Measurements from ENCODE around the gene PDE4DIP.
"Not testable (repeated sequence)": the region's sequence is repeated elsewhere in the genome, so short reads cannot be mapped to it uniquely, and the experiment has no call there.

The PDE4DIP gene

DNA sequence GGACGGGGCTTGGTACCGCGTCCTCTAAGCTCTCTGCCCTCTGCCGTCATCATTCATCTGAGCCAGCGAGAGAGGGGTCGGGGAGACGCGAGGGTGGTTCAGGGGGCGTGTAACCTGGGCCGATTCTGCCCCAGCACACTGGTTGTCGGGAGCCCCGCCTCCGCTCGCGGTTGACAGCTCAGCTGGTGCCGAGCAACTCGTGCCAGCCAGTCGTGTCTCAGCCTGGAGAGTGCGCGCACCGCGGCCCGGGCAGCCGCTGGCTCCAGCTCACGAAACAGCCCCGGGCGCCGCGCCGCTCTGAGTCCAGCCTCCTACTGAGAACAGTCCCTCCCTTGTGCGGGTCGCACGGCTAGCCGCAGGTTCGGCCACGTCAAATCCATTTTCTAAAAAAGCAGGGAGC lies at the start of gene PDE4DIP:
PDE4DIP (plus strand) TSS at position 209 of the 400 bp plus-strand sequence. CDS start 347 bp downstream, outside the sequence.
- peak; percentile 21 to 34 for DNase-seq (ENCODE audit: extremely low read depth in 1 of 2, low read depth in 1 of 2)

DNA sequence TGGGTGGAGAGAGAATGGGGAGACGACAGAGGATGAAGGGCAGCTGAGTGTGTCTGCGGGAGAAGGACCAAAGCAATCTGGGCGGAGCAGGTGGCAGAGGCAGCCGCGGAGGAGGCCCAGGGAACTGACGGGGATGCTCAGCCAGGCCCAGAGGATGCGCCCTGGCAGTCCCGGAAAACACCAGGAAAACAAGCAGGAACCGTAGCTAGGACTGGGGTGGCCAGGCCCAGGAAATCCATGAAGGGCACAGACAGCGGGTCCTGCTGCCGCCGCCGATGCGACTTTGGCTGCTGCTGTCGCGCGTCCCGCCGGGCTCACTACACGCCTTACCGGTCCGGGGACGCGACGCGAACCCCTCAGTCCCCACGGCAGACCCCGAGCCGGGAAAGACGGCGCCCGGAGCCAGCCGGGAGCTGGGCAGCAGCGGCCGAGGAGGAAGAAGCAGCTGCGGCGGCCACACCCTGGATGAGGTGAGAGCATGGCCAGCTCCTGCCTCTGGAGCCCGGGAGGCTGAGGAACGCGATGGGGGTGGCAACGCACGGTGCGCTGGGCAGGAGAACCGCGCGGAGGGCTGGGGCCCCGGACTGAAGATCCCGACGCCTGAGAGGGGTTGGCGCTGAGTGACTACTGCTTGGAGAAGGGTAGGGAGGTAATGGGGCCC lies 35.8 kb upstream of the PDE4DIP start:
- DNase-seq (ENCODE audit: extremely low read depth in 1 of 2, low read depth in 1 of 2) = not testable (repeated sequence)

DNA sequence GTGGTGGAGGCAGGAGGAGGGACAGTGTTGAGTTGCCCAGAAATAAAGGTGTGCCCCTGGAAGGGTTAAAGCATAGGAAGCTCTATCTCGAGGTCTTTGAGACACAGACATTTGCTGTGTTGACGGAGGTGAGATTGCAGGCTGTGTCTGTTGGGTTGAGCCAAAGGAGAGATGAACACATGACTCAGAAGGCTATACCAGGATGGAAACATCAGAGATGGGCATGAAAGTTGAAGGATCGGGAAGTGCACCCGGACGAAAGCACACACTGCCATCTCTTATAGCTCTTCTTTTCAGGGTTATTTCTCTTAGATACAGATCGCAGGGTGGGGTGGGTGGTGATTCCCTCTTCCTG lies 35.3 kb upstream of the PDE4DIP start:
- DNase-seq (ENCODE audit: extremely low read depth in 1 of 2, low read depth in 1 of 2) = not testable (repeated sequence)

DNA sequence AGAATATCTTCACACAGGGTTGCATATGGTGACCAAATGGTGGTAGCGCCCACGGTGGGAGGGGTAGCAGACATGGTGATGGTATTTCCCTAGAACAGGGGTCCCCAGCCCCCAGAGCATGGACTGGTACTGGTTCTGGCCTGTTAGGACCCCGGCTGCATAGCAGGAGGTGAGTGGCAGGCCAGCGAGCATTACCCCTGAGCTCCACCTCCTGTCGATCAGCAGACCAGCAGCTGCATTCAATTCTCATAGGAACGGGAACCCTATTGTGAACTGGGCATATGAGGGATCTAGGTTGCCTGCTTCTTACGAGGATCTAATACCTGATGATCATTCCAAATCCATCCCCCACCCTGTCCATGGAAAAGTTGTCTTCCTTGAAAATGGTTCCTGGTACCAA lies 22.0 kb upstream of the PDE4DIP start:
- not testable (repeated sequence) for DNase-seq (ENCODE audit: extremely low read depth in 1 of 2, low read depth in 1 of 2)

DNA sequence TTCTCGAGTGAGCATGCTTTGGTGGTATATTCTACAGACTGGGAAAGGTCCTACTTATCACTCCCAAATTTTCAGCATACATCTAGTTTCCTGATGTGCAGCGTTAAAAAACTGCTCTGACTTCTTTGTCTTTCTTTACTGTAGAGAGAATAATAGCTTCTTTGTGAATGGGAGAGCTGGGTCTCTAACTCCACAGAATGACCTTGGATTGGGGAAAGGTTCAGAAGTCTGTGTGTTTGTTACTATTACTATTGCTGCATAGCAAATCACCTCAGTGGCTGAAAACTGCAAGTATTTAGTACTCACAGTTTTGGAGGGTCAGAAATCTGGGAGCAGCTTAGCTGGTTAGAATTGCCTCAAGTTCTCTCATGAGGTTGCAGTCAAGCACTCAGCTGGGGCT lies 20.4 kb upstream of the PDE4DIP start:
- not testable (repeated sequence) for DNase-seq (ENCODE audit: extremely low read depth in 1 of 2, low read depth in 1 of 2)

DNA sequence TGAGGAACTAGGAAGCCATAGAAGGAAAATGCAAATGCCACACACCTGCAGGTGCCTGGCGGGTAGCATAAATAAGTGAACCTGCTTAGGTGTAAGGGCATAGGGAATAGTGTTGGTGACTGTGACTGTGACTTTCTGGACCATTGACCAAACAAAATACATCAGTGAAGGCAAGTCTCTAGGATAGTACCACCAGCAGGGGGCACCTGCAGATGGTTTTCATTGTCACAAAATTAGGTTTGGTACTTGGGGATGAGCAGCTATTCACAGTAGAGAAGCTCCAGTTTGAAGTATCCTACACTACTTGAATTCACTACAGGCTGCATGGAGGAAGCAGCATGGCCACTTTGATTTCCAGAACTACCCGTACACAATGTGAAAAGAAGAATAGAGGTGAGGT lies 19.2 kb upstream of the PDE4DIP start:
- not testable (repeated sequence) for DNase-seq (ENCODE audit: extremely low read depth in 1 of 2, low read depth in 1 of 2)

DNA sequence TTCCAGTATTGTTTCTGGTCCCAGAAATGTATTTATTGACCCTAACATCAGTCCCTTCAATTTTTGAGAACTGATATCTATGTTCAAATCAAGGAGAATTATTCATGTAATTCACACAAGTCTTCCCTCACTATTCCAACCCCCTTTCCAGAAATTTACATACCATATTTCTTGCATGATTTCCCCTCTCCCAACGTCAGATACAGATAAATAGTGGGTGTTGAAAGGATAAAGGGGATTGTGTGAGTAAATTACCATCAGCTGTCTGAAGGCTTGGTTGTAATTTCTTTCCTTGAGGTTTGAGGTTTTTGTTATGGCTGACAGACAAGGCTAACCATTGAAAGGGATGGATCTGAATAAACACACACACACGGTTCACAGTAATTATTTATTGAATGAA lies 15.7 kb upstream of the PDE4DIP start:
- DNase-seq (ENCODE audit: extremely low read depth in 1 of 2, low read depth in 1 of 2) = not testable (repeated sequence)

DNA sequence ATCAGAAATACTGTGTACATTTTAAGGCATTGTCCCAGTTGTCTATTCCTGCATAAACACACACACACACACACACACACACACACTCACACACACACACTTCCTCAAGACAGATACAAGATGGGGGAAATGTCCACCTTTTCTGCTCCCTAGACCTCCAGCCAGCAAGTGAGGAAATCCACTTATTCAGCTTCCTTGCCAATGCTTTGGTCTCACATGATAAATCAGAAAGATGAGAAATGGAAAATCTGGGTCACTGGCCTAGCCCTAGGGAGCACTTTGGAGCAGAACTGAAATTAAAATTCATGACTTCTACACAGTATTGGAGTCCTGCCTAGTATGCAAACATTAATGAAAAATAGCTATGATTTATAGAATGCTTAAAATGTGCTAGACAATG lies 15.3 kb upstream of the PDE4DIP start:
- not testable (repeated sequence) for DNase-seq (ENCODE audit: extremely low read depth in 1 of 2, low read depth in 1 of 2)

DNA sequence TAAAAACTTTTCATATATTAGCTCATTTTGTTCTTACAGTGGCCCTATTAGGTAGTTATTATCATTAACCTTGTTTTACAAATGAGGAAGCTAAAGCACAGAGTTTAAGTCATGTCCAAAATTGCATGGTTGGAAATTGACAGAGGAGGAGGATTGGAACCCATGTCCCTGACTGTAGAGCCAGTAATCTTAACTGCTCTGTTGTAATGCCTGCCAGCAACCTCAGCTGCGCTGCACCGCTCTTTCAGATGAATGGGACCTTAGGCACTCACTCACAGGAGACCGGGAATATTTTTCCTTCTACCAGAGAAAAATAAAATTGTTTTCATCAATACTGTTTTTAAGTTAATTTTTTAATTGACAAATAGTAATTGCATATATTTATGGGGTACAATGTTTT lies 14.9 kb upstream of the PDE4DIP start:
- DNase-seq (ENCODE audit: extremely low read depth in 1 of 2, low read depth in 1 of 2) = not testable (repeated sequence)

DNA sequence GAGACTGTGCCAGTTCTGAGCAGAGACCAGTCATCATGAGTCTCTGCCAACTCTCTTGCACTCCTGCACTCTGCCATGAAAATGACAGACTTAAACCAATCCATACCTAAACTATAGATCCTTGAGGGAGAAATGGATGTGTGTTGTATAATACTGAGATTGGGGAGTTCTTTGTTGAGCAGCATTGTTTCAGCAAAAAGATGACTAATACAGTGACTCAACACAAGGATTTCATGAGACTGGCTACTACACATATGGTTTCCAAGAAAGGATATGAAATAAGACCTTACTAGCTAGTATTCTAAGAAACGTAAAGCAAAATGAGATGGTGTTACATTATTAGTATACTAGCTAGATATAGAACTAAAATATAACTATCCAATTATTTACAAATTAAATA lies 3.0 kb upstream of the PDE4DIP start:
- DNase-seq (ENCODE audit: extremely low read depth in 1 of 2, low read depth in 1 of 2) = not testable (repeated sequence)

DNA sequence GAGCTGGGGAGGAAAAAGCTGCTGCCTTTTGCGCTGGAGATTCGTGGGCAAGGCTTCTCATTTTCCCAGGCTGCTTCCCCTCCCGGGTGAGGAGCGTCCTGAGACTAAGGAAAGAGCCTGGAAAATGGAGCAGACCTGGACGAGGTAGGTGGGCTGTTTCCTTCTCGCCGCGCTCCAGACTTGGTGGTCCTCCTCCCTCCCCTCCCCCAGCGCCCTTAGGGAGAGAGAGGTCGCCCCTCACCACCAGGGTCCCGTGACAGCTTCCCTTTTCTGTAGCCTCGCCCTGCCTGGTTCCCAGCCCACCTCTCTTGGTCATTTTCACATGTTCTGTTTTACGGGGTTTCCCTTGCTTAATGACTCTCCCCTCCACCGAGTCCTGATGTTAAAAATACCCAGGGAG lies 423 bp downstream of the PDE4DIP start:
- DNase-seq (ENCODE audit: extremely low read depth in 1 of 2, low read depth in 1 of 2) = not testable (repeated sequence)

DNA sequence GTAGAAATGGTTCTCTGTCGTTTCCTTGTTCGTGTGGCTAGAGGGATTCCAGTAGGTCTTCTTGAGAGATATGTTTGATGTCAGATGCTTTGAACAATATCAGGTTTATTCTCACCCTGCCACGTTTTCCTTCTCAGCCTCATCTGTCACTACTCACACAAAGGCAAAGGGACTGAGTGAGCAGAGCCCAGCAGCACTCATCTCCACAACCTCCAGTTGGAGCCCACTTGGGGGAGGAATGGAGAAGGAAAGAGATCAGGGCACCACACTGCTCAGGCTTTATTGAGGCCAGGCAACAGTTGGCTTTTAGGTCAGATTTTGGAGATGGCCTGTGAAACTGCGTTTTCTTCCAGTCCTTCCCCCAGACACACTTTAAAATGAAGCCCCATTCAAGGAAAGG lies 840 bp downstream of the PDE4DIP start:
- DNase-seq (ENCODE audit: extremely low read depth in 1 of 2, low read depth in 1 of 2) = not testable (repeated sequence)

DNA sequence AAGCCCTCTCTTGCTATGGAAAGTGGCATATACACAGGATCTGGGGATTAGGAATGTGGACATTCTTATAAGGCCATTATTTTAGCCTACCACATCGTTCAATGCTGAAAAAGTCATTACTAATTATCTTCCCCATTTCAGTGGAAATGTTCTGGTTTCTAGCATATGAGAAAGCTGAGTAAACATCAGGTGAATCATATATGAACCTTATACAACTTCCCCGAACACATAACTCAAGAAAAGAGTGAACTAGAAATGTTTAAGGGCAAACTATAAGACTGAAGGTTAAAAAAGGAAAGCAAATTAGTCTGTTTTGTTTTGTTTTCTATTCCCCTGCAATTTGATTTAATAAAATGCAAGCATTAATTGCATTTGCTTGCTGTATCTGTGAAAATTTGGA lies 6.1 kb downstream of the PDE4DIP start:
- not testable (repeated sequence) for DNase-seq (ENCODE audit: extremely low read depth in 1 of 2, low read depth in 1 of 2)

DNA sequence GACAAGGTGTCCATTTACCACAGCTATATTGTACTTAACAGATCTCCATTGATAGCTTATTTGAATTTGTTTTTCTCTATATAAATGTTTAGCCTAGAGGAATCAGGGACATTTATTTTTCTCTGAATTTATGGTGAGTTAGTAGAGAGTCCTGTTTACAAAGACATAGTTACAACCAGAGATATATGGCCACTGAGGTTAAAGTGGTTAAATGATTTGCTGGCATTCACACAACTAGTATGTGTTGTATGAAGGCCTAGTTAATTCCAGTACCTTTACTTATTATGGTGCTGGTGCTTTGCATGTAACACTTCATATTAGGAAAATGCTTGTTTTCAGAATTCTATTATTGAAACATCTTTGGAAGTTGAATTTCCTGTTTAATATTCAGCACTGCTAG lies 6.6 kb downstream of the PDE4DIP start:
- DNase-seq (ENCODE audit: extremely low read depth in 1 of 2, low read depth in 1 of 2) = not testable (repeated sequence)

DNA sequence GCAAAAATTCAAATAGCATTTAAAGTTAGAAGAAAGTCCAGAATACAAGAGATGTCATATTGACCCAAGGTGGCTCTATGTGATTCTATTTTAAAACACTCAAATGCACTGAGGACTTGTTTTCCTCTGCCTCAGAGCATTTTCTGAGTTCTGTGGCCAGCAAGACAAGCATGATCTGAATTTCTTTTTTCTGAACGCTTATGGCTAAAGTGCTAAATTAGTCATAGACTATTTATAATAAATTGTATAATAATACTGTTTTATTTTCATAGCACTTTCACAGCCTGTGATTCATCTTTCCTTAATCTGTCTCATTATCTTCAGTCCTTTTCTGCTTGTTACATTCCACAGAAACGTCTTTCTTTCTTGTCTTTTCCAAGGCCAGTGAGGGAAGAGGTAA lies 7.5 kb downstream of the PDE4DIP start:
- not testable (repeated sequence) for DNase-seq (ENCODE audit: extremely low read depth in 1 of 2, low read depth in 1 of 2)

DNA sequence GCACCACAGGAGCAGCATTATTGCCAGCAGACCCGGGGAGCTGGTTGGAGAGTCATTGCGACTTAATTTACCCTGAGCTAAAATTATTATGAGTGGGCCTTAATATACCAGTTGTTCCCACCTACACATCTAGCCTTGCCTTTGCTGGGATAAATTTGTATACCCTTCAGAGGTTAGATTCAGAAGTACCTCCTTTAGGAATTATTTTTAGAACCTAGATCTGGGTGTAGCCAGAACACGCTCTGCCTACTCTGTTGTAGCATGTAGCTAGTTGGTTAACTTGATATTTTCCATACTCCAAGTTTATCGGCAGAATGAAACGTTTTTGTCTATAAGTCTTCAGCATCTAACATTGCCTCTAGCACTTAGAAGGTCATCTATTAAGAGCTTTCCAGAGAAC lies 9.1 kb downstream of the PDE4DIP start:
- not testable (repeated sequence) for DNase-seq (ENCODE audit: extremely low read depth in 1 of 2, low read depth in 1 of 2)

DNA sequence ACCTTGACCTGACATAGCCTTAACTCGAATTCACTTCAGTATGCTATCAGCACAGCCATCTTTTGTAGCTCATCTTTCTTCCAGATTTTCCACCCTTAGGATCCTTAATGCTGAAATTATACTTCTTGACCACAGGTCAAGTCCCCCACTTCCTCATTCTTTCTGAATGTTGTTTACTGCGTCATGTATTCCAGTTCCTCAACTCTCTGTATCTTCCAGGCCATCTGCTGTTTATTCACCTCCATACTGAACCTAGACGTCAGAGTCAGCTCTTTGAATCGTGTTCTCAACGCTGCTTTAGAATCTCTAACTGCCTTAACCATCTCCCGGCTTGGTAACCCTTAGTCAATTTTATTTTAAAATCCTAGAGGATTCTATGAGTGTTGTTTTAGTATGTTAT lies 9.8 kb downstream of the PDE4DIP start:
- not testable (repeated sequence) for DNase-seq (ENCODE audit: extremely low read depth in 1 of 2, low read depth in 1 of 2)

DNA sequence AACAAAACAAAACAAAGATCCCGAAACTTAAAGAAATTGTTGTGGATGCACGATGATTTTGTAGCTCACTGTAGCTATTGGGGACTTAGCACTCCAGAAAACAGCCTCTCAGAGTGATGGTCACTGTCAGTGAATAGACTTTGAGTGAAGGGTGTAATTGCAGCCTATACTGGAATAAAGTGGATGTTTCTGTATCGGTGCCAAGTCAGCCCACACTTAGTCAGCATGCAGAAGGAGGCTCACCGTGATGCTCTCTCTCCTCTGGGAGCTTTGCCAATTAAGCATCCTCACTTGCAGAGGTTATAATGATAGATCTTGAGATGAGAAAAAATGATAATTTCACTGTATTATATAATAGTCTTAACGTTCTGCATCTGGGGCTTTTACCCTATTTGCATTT lies 11.1 kb downstream of the PDE4DIP start:
- not testable (repeated sequence) for DNase-seq (ENCODE audit: extremely low read depth in 1 of 2, low read depth in 1 of 2)

DNA sequence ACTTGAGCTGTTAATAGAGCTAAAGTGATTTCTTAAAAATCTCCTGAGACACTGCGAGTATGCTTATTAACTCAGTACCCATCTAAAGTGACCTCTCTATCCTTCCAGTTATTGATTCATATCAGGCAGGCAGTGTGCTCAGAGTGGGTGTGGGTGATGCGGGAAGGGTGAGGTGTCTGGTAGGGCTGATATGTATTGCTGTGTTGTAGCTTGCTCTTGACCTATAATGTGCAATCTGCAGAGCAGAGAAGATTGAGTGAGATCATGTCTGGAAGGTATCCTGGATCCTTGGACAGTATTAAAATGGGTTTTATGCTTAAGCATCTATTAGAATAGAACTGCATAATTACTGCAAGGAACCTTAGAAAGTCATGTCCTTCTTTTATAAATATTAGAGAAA lies 15.8 kb downstream of the PDE4DIP start:
- DNase-seq (ENCODE audit: extremely low read depth in 1 of 2, low read depth in 1 of 2) = not testable (repeated sequence)

DNA sequence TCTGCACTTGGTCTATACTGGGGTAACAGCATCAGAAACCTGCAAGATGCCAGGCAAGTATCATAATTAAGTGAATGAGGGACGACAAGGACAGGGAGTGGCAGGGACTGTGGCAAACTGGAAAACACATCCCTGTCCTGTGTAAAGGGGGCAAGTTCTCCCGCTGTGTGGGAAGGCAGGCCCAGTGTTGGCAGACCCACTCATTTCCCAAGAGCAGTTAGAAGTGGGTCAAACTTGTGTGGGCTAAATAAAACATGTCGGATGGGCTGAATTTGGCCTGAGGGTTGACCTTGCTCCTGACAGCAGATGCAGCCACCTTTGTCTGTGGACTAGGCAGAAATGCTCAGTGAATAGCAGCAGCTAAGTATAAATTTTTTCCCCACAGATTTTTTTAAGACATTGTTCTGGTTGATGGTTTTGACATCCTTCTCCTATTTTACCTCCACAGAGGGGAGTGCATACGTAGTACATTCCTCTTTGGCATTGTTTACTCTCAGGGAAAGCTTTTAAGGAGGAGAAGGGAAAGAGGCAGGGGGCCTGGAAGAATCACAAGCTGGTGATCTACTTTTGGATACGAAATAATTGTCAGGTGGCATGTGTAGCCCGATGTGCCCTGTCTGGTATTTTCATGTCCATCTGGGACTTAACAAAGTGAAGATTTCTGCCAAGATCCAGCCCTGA lies 16.5 kb downstream of the PDE4DIP start:
- not testable (repeated sequence) for DNase-seq (ENCODE audit: extremely low read depth in 1 of 2, low read depth in 1 of 2)

DNA sequence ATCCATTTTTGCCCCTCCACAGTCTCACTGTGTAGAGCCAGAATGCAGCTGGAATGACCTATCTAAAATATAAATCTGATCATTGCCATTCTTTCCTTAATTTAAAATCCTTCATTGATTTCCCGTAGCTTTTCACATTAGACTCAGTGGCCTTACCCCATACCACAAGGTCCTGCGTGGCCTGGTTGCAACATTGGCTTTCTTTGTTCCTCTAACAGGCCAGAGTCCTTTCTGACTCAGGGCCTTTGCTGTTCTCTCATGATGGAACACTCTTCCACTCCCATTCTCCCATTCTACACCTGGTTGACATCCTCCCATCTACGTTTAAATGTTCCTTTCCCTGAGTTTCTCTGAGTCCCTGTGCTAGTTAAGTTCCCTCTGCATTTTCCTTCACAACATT lies 18.4 kb downstream of the PDE4DIP start:
- not testable (repeated sequence) for DNase-seq (ENCODE audit: extremely low read depth in 1 of 2, low read depth in 1 of 2)

DNA sequence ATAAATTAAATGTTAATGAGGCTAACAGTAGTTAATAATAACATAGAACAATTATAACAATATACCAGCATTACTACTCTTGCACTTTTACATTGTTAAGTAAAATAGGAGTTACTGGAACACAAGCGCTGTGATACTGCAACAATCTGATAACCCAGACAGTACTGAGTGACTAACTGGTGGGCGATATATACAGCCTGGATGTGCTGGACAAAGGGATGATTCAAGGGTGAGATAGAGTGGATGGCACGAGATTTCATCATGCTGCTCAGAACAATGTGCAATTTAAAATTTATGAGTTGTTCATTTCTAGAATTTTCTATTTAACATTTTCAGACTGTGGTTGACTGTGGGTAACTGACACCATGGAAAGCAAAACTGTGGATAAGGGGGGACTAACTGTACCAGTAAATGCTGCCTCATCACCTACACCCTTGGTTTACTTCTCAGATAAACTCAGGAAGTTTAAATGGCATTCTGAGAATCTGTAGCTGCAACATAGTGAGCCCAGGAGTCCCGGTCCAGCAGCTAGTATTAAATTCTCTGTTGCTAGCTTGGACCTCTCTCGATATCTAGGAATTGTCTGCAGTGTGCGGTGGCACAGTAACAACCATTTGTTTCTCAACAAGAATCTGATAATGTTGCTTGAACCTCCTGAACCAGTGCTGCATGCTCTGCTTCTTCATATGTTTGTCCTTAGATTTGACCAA lies 24.9 kb downstream of the PDE4DIP start:
- not testable (repeated sequence) for DNase-seq (ENCODE audit: extremely low read depth in 1 of 2, low read depth in 1 of 2)

Data from stimulated activated CD8-positive, alpha-beta memory T cell treated with anti-CD3 and anti-CD28 coated beads, Interleukin-7, amount 100 ng/mL, for 48 hours (primary cell).